Uterus (tissue), 2 donors: Measurements from ENCODE around the gene CDH13.

Experiments used
- POLR2A ChIP-seq, 2 donors: fragments of 450-650 bp; IDR thresholded peaks; one replicate each; pipeline ENCODE4 v1.6.1; 2016; ENCODE audit warnings: antibody characterized with exemption in 2 of 2, mild to moderate bottlenecking in 1 of 2, moderate library complexity in 1 of 2
- TF ChIP-seq, protein P1 (sequence below), 4 experiments: fragments of 200-600 bp in 2 of 4; fragments of 450-650 bp in 2 of 4; sonication (generic) in 2 of 4; IDR thresholded peaks; one replicate each; pipeline ENCODE4 v1.5.1; 2016 to 2019; ENCODE audit warnings: antibody characterized with exemption in 4 of 4, mild to moderate bottlenecking in 2 of 4, moderate library complexity in 1 of 4

- TF ChIP-seq, protein P1, sequence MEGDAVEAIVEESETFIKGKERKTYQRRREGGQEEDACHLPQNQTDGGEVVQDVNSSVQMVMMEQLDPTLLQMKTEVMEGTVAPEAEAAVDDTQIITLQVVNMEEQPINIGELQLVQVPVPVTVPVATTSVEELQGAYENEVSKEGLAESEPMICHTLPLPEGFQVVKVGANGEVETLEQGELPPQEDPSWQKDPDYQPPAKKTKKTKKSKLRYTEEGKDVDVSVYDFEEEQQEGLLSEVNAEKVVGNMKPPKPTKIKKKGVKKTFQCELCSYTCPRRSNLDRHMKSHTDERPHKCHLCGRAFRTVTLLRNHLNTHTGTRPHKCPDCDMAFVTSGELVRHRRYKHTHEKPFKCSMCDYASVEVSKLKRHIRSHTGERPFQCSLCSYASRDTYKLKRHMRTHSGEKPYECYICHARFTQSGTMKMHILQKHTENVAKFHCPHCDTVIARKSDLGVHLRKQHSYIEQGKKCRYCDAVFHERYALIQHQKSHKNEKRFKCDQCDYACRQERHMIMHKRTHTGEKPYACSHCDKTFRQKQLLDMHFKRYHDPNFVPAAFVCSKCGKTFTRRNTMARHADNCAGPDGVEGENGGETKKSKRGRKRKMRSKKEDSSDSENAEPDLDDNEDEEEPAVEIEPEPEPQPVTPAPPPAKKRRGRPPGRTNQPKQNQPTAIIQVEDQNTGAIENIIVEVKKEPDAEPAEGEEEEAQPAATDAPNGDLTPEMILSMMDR (IDR thresholded peaks at IDR 0.05), result no peak
- TF ChIP-seq POLR2A (IDR thresholded peaks at IDR 0.05), result no peak
Observed at GRCh38 chr16:82796047-82796446, 169.3 kb downstream of the CDH13 start.
